Tibial artery (tissue), 4 donors: ENCODE measurements around the gene SPSB1.
A peak's percentile ranks its signal among the peaks of the same experiment; 100 is the strongest.
"Not testable (repeated sequence)": the region's sequence is repeated elsewhere in the genome, so short reads cannot be mapped to it uniquely, and the experiment has no call there.

ENCODE experiments used
- DNase-seq, 2 donors: peaks; one replicate each; pipeline ENCODE4 v3.0.0-alpha.2; 2019
- H3K27ac ChIP-seq, 2 donors: fragments of 200-600 bp; sonication (generic) in 1 of 2; 1 replicate in 1 of 2; 2 replicates in 1 of 2; pipeline ENCODE4 v1.5.1; 2018 to 2019; ENCODE audit warnings: mild to moderate bottlenecking in 1 of 2
- H3K27me3 ChIP-seq, 2 donors: fragments of 200-600 bp; sonication (generic) in 1 of 2; one replicate each; pipeline versions ENCODE4 v1.5.1 to v1.6.0; 2016 to 2019
- H3K36me3 ChIP-seq, 3 donors: fragments of 200-600 bp; sonication (generic) in 2 of 3; one replicate each; pipeline ENCODE4 v1.5.1; 2016 to 2019; ENCODE audit warnings: mild to moderate bottlenecking in 2 of 3
- H3K4me1 ChIP-seq, 4 donors: fragments of 200-600 bp; sonication (generic) in 2 of 4; 1 replicate in 3 of 4; 2 replicates in 1 of 4; pipeline ENCODE4 v1.5.1; 2016 to 2019
- H3K4me3 ChIP-seq, 2 donors: fragments of 200-600 bp; sonication (generic) in 1 of 2; 1 replicate in 1 of 2; 2 replicates in 1 of 2; pipeline ENCODE4 v1.5.1; 2018 to 2019; ENCODE audit warnings: mild to moderate bottlenecking in 2 of 2
- H3K9me3 ChIP-seq, 3 donors: fragments of 200-600 bp; sonication (generic) in 1 of 3; one replicate each; pipeline ENCODE4 v1.5.1; 2016 to 2019
- intact Hi-C: fragments of 100-400 bp; cut with DNase I; formaldehyde crosslinking; loops from one replicate; pipeline ENCODE4 v1.15.0; 2023; ENCODE audit warnings: low total_unique reads
- TF ChIP-seq, protein P1 (sequence below), 2 experiments: fragments of 200-600 bp in 1 of 2; fragments of 450-650 bp in 1 of 2; IDR thresholded peaks; one replicate each; pipeline ENCODE4 v1.5.1; 2017 to 2019; ENCODE audit warnings: antibody characterized with exemption in 2 of 2, mild to moderate bottlenecking in 1 of 2, moderate library complexity in 1 of 2

The SPSB1 gene

GRCh38 chr1:9378801-9379200, 86.1 kb downstream of the SPSB1 start:
- peak overlapping the region; percentile 80 to 88 for H3K27ac ChIP-seq

DNA sequence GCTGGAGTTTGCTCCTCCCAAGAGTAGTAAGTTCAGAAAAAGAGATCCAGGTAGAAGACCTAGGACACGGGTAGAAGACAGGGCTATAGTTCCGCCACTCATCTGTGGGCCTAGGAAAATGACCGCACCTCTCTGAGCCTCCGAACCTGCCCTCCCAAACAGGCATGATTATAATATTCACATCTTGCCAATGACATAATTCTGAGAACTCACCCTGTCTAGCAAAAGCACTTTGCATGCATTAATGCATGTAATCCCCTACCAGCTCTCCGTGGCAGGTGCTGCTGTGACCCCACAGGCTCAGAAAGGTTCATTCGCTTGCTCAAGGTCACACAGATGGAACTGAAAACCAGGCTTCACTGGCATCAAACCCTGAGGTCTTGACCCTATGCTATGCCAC, 88.0 kb downstream of the SPSB1 start:
- Histone ChIP-seq H3K27me3 (no peaks in the 10 kb centered on the region), H3K27ac (peak overlapping the region; percentile 46 to 88), H3K4me1 (peaks cover 8 to 88% (median 65%) of the 10 kb centered on the region in 4 donors), H3K9me3 (no peaks in the 10 kb centered on the region), H3K4me3 (no peak overlapping the region), H3K36me3 (no peaks in the 10 kb centered on the region)
- DNase-seq = no peak
- intact Hi-C loops = no loop called here
- TF ChIP-seq, protein P1, sequence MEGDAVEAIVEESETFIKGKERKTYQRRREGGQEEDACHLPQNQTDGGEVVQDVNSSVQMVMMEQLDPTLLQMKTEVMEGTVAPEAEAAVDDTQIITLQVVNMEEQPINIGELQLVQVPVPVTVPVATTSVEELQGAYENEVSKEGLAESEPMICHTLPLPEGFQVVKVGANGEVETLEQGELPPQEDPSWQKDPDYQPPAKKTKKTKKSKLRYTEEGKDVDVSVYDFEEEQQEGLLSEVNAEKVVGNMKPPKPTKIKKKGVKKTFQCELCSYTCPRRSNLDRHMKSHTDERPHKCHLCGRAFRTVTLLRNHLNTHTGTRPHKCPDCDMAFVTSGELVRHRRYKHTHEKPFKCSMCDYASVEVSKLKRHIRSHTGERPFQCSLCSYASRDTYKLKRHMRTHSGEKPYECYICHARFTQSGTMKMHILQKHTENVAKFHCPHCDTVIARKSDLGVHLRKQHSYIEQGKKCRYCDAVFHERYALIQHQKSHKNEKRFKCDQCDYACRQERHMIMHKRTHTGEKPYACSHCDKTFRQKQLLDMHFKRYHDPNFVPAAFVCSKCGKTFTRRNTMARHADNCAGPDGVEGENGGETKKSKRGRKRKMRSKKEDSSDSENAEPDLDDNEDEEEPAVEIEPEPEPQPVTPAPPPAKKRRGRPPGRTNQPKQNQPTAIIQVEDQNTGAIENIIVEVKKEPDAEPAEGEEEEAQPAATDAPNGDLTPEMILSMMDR (IDR thresholded peaks at IDR 0.05) = no peak

More at GRCh38 chr1:9378801-9379200, 86.1 kb downstream of the SPSB1 start:
- Histone ChIP-seq H3K9me3 (no peaks in the 10 kb centered on the region), H3K4me3 (no peak overlapping the region), H3K27me3 (no peaks in the 10 kb centered on the region), H3K36me3 (no peaks in the 10 kb centered on the region), H3K4me1 (peaks cover 8 to 88% (median 62%) of the 10 kb centered on the region in 4 donors)
- DNase-seq = no peak
- TF ChIP-seq, protein P1 (IDR thresholded peaks at IDR 0.05) = no peak
- intact Hi-C loops = no loop called here

GRCh38 chr1:9382643-9383491, 90.2 kb downstream of the SPSB1 start:
- Histone ChIP-seq H3K4me3 (no peak overlapping the region), H3K36me3 (no peaks in the 10 kb centered on the region), H3K27me3 (no peaks in the 10 kb centered on the region), H3K27ac (peak overlapping the region; percentile 88 to 90), H3K9me3 (no peaks in the 10 kb centered on the region), H3K4me1 (peaks cover 3 to 88% (median 59%) of the 10 kb centered on the region in 4 donors)
- TF ChIP-seq, protein P1 (IDR thresholded peaks at IDR 0.05) = no peak
- DNase-seq = no peak
- intact Hi-C loops = no loop called here

DNA sequence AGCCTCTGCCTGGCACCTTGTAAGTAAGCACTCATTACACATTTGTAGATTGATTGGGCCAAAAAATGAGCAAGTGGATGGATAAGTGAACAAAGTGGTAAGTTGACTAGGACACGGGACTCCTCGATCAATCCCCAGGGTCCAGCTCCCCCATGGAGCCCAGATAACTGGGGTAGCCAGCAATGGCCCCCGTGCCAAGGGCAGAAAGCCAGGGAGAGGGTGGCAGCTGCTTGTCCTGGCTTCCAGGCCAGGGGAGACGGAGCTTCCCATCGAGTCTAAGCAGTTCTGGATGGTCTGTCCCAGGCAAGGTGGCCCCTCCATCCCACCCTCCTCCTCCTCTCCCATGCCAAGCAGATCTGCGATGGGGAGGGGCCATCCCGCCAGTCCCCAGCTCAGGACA, 91.4 kb downstream of the SPSB1 start:
- TF ChIP-seq, protein P1 (IDR thresholded peaks at IDR 0.05) = no peak
- Histone ChIP-seq H3K4me3 (no peak overlapping the region), H3K4me1 (peaks cover 0 to 88% (median 58%) of the 10 kb centered on the region in 4 donors), H3K27me3 (no peaks in the 10 kb centered on the region), H3K27ac (peak overlapping the region; percentile 88 to 90), H3K9me3 (no peaks in the 10 kb centered on the region), H3K36me3 (no peaks in the 10 kb centered on the region)
- DNase-seq = no peak
- intact Hi-C loops = no loop called here

DNA sequence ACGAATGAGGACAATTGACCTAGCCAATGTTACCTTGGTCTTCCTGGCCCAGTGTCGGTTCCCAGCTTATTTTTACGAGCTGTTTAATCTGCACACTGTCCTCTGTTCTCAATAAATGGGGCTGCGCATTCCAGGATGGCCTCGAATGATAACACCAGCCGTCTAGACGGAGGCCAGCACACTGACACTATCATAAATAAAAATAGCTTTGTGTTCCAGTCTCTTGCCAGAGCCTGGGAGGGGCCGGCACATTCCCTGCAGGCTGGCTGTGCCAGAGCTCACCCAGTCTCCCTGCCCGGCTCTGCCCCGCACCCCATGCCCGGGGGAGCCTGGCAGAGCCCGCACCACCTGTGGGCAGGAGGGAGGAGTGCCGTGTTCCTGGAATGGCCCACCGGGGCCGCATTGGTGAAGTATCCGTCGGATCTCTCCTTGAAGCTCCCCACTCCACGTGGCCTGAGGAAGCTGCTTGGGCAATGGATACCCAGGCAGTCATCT, 92.1 kb downstream of the SPSB1 start:
- DNase-seq = peak; percentile 50 to 89

DNA sequence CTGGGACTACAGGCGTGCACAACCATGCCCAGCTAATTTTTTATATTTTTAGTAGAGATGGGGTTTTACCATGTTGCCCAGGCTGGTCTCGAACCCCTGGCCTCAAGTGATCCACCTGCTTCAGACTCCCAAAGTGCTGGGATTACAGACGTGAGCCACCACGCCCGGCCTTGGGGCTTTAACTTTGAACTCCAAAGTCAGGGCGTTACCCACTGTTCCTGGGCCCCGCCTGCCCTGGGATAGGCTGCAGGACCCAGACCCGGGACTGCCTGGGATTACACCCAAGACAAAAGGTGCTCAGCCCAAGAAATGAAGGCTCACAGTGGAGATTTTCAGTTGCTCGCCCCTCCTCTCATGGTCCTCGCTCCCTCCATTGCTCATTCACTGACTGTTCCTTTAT, 92.7 kb downstream of the SPSB1 start:
- Histone ChIP-seq H3K4me1 (peaks cover 0 to 95% (median 58%) of the 10 kb centered on the region in 4 donors), H3K27ac (peak overlapping the region; percentile 88 to 90)
- DNase-seq, H3K9me3 ChIP-seq, H3K4me3 ChIP-seq, intact Hi-C loops, H3K36me3 ChIP-seq, H3K27me3 ChIP-seq: not testable (repeated sequence)

More for the DNA sequence above, 92.1 kb downstream of the SPSB1 start:
- Histone ChIP-seq H3K36me3 (no peaks in the 10 kb centered on the region), H3K27me3 (no peaks in the 10 kb centered on the region), H3K4me3 (no peak overlapping the region), H3K4me1 (peaks cover 0 to 92% (median 58%) of the 10 kb centered on the region in 4 donors), H3K27ac (peak overlapping the region; percentile 88 to 90), H3K9me3 (no peaks in the 10 kb centered on the region)
- TF ChIP-seq, protein P1 (IDR thresholded peaks at IDR 0.05) = peak; percentile 14 to 22
- intact Hi-C loops = no loop called here
